Keratinocyte (primary cell): ENCODE data around the gene MED12L.

Experiments
- EZH2 ChIP-seq: IDR thresholded peaks from one replicate; pipeline ENCODE4 v1.6.1; 2012; ENCODE audit warnings: inconsistent platforms, mild to moderate bottlenecking, low read length, moderate library complexity
- TF ChIP-seq, protein P1 (sequence below), 3 experiments: IDR thresholded peaks in 1 of 3; conservative IDR thresholded peaks in 1 of 3; optimal IDR thresholded peaks in 1 of 3; 2 replicates in 2 of 3; 3 replicates in 1 of 3; pipeline versions ENCODE3 to v1.5.1; 2011; ENCODE audit warnings: low read length in 3 of 3, mild to moderate bottlenecking in 3 of 3, moderate library complexity in 2 of 3, control low read depth in 1 of 3, inconsistent platforms in 1 of 3; ENCODE audit not compliant: insufficient read depth in 2 of 3; ENCODE audit errors: extremely low read depth in 1 of 3

DNA sequence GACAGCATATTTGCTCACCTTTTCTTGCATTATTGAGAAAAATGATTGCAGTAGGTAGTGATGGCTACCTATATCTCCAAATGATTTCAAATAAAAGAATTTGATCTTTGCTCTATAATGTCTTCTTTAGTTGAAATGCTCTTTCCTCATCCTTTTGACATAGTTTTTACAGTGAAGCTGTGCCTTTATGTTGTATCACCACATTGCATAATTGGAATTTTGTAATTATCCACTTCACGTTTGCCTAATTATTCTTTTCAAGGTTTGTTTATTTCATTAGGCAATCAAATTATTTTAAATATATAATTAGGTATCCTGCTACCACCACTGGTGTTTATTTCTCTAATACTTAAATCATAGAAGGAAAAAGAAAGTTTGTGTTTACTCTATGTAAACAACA lies 265.2 kb downstream of the MED12L start:
- TF ChIP-seq, protein P1, sequence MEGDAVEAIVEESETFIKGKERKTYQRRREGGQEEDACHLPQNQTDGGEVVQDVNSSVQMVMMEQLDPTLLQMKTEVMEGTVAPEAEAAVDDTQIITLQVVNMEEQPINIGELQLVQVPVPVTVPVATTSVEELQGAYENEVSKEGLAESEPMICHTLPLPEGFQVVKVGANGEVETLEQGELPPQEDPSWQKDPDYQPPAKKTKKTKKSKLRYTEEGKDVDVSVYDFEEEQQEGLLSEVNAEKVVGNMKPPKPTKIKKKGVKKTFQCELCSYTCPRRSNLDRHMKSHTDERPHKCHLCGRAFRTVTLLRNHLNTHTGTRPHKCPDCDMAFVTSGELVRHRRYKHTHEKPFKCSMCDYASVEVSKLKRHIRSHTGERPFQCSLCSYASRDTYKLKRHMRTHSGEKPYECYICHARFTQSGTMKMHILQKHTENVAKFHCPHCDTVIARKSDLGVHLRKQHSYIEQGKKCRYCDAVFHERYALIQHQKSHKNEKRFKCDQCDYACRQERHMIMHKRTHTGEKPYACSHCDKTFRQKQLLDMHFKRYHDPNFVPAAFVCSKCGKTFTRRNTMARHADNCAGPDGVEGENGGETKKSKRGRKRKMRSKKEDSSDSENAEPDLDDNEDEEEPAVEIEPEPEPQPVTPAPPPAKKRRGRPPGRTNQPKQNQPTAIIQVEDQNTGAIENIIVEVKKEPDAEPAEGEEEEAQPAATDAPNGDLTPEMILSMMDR (optimal IDR thresholded peaks at IDR 0.05 in 1 of 3, IDR thresholded peaks at IDR 0.05 in 1 of 3, conservative IDR thresholded peaks at IDR 0.05 in 1 of 3; ENCODE audit: extremely low read depth in 1 of 3, insufficient read depth in 2 of 3, low read length in 3 of 3): no peak
- no peak for TF ChIP-seq EZH2
